GM06990 (cell line): ENCODE results near the gene CPD.
"Not testable (repeated sequence)": the region's sequence is repeated elsewhere in the genome, so short reads cannot be mapped to it uniquely, and the experiment has no call there.

Experiments used
- DNase-seq: peaks from one replicate; pipeline ENCODE4 v3.0.0-alpha.2; 2011; ENCODE audit not compliant: insufficient read length; ENCODE audit errors: extremely low read depth
- H3K27me3 ChIP-seq: replicated peaks from 2 replicates; pipeline ENCODE4 v1.6.0; 2011; ENCODE audit warnings: low read length; ENCODE audit not compliant: control insufficient read depth, insufficient read depth
- H3K36me3 ChIP-seq: 2 replicates; pipeline ENCODE4 v1.5.1; 2011; ENCODE audit warnings: low read length; ENCODE audit not compliant: control insufficient read depth, insufficient read depth
- H3K4me3 ChIP-seq: replicated peaks from 2 replicates; pipeline ENCODE4 v1.5.1; 2011; ENCODE audit warnings: low read depth, mild to moderate bottlenecking, control low read depth, low read length
- TF ChIP-seq, protein P1 (sequence below): IDR thresholded peaks from 2 replicates; pipeline ENCODE4 v1.5.1; 2011; ENCODE audit warnings: low read length, control low read depth, mild to moderate bottlenecking, inconsistent platforms; ENCODE audit not compliant: insufficient read depth, poor library complexity, severe bottlenecking

The CPD gene

DNA sequence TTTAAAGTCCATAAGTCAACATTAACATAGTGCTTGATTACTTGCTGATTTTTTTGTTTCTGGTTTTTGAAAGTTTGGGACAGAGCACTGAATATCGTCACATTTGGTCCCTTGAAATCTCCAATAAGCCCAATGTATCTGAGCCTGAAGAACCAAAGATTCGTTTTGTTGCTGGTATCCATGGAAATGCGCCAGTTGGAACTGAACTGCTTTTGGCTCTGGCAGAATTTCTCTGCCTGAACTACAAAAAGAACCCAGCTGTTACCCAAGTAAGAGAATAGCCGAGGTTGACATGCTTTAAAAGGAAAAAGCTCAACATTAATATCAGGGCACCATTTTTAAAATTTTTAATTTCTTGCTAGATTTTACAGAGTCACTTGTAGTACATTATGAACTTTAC lies 70.8 kb downstream of the CPD start:
- DNase-seq: no peak
- H3K36me3 ChIP-seq: peaks cover 2% of the 10 kb centered on the region; the same call in 1 of the 2 replicates
- H3K4me3 ChIP-seq: no peak overlapping the region
- TF ChIP-seq, protein P1, sequence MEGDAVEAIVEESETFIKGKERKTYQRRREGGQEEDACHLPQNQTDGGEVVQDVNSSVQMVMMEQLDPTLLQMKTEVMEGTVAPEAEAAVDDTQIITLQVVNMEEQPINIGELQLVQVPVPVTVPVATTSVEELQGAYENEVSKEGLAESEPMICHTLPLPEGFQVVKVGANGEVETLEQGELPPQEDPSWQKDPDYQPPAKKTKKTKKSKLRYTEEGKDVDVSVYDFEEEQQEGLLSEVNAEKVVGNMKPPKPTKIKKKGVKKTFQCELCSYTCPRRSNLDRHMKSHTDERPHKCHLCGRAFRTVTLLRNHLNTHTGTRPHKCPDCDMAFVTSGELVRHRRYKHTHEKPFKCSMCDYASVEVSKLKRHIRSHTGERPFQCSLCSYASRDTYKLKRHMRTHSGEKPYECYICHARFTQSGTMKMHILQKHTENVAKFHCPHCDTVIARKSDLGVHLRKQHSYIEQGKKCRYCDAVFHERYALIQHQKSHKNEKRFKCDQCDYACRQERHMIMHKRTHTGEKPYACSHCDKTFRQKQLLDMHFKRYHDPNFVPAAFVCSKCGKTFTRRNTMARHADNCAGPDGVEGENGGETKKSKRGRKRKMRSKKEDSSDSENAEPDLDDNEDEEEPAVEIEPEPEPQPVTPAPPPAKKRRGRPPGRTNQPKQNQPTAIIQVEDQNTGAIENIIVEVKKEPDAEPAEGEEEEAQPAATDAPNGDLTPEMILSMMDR: no peak
- H3K27me3 ChIP-seq: no peaks in the 10 kb centered on the region

DNA sequence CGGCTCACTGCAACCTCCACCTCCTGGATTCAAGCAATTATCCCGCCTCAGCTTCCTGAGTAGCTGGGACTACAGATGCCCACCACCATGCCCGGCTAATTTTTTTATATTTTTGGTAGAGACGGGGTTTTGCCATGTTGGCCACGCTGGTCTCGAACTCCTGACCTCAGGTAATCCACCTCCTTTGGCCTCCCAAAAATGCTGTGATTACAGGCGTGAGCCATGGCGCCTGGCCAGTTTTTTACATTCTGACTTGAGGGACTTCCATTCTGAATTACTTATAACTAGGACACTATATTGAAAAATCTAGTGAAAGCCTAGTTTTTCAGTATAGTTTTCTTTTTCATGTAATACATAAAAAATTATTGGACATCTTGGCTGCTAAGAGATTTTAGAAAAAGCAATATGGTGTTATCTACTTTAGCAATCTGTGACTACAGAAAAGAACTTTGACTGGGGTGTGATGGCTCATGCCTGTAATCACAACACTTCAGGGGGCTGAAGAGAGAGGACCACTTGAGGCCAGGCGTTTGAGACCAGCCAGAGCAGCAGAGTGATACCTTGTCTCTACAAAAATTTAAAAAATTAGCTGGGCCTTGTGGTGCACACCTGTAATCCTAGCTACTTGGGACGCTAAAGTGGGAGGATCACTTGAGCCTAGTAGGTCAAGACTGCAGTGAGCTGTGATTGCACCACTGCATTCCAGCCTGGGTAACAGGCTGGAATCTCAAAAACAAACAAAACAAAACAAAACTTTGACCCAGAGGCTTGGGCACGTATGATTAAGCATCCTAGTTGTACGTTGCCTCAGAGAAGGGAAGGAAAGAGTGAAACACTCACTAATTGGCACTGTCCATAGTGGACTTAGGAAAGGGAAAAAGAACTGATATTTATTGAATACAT lies 71.6 kb downstream of the CPD start:
- no peak for DNase-seq
- no peak overlapping the region for H3K4me3 ChIP-seq
- TF ChIP-seq, protein P1: no peak
- H3K27me3 ChIP-seq: no peaks in the 10 kb centered on the region
- H3K36me3 ChIP-seq: peaks cover 2% of the 10 kb centered on the region; the same call in 1 of the 2 replicates

DNA sequence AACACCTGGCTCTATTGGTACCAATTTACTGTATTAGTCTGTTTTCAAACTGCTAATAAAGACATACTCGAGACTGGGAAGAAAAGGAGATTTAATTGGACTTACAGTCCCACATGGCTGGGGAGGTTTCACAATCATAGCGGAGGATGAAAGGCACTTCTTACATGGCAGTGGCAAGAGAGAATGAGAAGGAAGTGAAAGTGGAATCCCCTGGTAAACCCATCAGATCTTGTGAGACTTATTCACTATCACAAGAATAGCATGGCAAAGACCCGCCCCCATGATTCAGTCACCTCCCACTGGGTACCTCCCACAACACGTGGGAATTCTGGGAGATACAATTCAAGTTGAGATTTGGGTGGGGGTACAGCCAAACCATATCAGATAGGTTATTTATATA lies 75.9 kb downstream of the CPD start:
- TF ChIP-seq, protein P1: no peak
- H3K4me3 ChIP-seq: no peak overlapping the region
- DNase-seq: no peak
- H3K27me3 ChIP-seq: no peaks in the 10 kb centered on the region
- peaks cover 2% of the 10 kb centered on the region; the same call in 1 of the 2 replicates for H3K36me3 ChIP-seq

DNA sequence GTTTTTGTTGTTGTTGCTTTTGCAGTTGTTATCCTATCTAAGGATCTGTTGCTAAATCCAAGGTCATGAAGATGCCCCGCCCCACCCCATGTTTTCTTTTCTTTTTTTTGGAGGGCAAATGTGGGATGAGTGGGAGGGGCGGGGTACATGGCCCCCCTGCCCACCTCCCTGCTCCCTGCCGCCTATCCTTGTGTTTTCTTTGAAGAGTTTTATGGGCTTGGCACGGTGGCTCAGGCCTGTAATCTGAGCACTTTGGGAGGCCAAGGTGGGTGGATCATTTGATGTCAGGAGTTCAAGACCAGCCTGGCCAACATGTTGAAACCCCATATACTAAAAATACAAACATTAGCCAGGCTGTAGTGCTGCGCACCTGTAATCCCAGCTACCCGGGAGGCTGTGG lies 79.6 kb downstream of the CPD start:
- no peak for DNase-seq
- H3K36me3 ChIP-seq: peaks cover 2% of the 10 kb centered on the region
- H3K27me3 ChIP-seq: no peaks in the 10 kb centered on the region
- H3K4me3 ChIP-seq: no peak overlapping the region
- TF ChIP-seq, protein P1: no peak

DNA sequence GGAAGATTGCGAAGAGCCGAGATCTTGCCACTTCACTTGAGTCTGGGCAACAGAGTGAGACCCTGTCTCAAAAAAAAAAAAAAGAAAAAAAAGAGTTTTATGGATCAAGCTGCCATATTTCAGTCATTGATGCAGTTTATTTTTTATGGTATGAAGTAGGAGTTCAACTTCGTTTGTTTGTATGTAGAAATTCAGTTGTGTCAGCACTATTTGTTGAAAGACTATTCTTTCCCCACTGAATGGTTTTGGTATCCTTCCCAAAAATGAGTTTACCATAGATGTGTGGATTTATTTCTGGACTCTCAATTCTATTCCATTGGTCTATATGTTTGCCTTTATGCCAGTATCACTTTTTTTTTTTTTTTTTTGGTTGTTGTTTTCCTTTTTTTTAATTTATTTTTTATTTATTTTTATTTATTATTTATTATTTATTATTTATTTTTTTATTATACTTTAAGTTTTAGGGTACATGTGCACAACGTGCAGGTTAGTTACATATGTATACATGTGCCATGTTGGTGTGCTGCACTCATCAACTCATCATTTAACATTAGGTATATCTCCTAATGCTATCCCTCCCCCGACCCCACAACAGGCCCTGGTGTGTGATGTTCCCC lies 80.2 kb downstream of the CPD start:
- DNase-seq: not testable (repeated sequence)

DNA sequence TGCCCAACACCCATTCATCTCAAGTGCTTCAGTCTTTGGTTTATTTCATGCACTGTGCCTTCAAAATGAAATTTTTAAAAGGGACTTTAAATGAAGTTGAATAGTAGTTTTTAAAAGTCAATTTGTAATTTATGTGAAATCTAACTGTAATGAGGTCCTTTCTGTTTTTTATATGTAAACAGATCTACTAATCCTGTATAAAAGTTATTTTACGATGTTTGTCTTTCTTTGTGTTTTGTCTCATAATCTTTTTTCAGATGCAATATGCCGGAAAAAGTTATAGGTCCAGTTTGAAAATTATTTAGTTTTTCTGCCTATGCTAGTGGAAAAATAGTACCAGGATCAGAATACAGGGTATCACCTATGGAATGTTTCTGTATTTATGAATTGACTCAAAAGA lies 89.7 kb downstream of the CPD start:
- H3K27me3 ChIP-seq: no peaks in the 10 kb centered on the region
- H3K36me3 ChIP-seq: no peaks in the 10 kb centered on the region; the same call in 1 of the 2 replicates
- H3K4me3 ChIP-seq: no peak overlapping the region
- no peak for DNase-seq
- TF ChIP-seq, protein P1: no peak

More for the DNA sequence above, 80.2 kb downstream of the CPD start:
- H3K36me3 ChIP-seq, H3K27me3 ChIP-seq, H3K4me3 ChIP-seq: not testable (repeated sequence)
